Osteocyte (in vitro differentiated cells): ENCODE results near the gene ANXA9. TPM values are rescaled to one million over a fixed set of nuclear protein-coding genes. Genes with fewer than 3 reads are reported as not detected.

Experiments used
- DNase-seq: peaks from one replicate; pipeline ENCODE4 v3.0.0; 2021; ENCODE audit warnings: mixed read lengths; ENCODE audit not compliant: unreplicated experiment; ENCODE audit errors: extremely low spot score
- H3K27ac Mint-ChIP-seq: one replicate; pipeline ENCODE4 v1.8.0; 2021; ENCODE audit warnings: mild to moderate bottlenecking, mixed read lengths; ENCODE audit not compliant: unreplicated experiment
- H3K27me3 Mint-ChIP-seq: one replicate; pipeline ENCODE4 v1.8.0; 2021; ENCODE audit warnings: mixed read lengths; ENCODE audit not compliant: unreplicated experiment
- H3K36me3 Mint-ChIP-seq: one replicate; pipeline ENCODE4 v1.8.0; 2021; ENCODE audit warnings: mixed read lengths; ENCODE audit not compliant: unreplicated experiment
- H3K4me1 Mint-ChIP-seq: one replicate; pipeline ENCODE4 v1.8.0; 2021; ENCODE audit warnings: mixed read lengths; ENCODE audit not compliant: unreplicated experiment
- H3K4me3 Mint-ChIP-seq: one replicate; pipeline ENCODE4 v1.8.0; 2021; ENCODE audit warnings: mild to moderate bottlenecking, moderate library complexity, mixed read lengths; ENCODE audit not compliant: unreplicated experiment
- H3K9me3 Mint-ChIP-seq: one replicate; pipeline ENCODE4 v1.8.0; 2021; ENCODE audit warnings: mixed read lengths; ENCODE audit not compliant: unreplicated experiment
- total RNA-seq: library from RNA; stranded (reverse); gene quantifications from 2 replicates; pipeline ENCODE4 v1.2.1, GENCODE V29; 2021
- TF ChIP-seq, protein P1 (sequence below): fragments of 200-600 bp; sonication (generic); IDR thresholded peaks from 2 replicates; pipeline ENCODE4 v1.5.0; 2021; ENCODE audit warnings: antibody characterized with exemption, mild to moderate bottlenecking, moderate library complexity

ANXA9 gene
- total RNA-seq, 1 donor from 2014 or later = not detected

DNA sequence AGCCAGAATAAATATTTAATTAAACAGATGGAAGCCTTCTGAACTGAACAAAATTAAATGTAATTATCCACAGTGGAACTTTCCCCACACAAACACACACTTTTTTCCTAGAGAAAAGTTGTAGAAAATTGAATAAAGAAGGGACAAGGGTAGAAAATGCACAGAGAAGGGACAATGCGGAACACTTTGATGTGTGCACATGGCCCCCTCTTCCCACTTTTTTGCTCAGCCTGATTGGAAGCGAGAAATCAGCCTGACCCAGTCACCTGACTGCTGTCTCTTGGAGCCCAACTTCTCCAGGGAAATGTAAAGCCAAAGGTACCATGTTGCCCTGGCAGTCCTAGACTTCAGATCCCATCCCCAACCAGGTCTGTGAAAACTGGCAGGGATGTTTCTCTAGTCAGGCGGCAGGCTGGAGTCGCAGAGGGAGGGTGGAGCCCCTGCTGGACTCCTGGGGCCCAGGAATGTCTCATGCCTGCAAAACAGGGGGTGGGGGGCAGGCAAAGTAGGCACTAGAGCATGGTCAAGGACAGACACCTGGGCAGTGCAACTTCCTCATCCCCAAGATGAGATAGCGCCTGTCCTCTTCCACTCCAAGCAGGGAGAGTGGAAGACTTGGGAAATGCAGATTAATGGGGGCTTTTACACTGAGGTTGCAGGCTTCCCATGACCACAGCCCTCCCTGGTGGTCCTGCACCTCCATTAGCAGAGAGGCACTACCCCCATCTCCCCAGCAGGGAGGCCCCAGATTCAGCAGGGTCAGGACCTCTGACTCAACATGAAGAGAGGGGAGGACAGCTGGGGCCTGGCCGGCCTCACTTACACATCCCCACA, 10.3 kb upstream of the ANXA9 start:
- H3K27me3 Mint-ChIP-seq = no peaks in the 10 kb centered on the region
- H3K9me3 Mint-ChIP-seq = no peaks in the 10 kb centered on the region
- DNase-seq = no peak
- H3K4me1 Mint-ChIP-seq = peaks cover 45% of the 10 kb centered on the region
- H3K36me3 Mint-ChIP-seq = peaks cover 13% of the 10 kb centered on the region
- H3K4me3 Mint-ChIP-seq = peak overlapping the region; percentile 83
- peak overlapping the region; percentile 89 for H3K27ac Mint-ChIP-seq
- TF ChIP-seq, protein P1, sequence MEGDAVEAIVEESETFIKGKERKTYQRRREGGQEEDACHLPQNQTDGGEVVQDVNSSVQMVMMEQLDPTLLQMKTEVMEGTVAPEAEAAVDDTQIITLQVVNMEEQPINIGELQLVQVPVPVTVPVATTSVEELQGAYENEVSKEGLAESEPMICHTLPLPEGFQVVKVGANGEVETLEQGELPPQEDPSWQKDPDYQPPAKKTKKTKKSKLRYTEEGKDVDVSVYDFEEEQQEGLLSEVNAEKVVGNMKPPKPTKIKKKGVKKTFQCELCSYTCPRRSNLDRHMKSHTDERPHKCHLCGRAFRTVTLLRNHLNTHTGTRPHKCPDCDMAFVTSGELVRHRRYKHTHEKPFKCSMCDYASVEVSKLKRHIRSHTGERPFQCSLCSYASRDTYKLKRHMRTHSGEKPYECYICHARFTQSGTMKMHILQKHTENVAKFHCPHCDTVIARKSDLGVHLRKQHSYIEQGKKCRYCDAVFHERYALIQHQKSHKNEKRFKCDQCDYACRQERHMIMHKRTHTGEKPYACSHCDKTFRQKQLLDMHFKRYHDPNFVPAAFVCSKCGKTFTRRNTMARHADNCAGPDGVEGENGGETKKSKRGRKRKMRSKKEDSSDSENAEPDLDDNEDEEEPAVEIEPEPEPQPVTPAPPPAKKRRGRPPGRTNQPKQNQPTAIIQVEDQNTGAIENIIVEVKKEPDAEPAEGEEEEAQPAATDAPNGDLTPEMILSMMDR = no peak

DNA sequence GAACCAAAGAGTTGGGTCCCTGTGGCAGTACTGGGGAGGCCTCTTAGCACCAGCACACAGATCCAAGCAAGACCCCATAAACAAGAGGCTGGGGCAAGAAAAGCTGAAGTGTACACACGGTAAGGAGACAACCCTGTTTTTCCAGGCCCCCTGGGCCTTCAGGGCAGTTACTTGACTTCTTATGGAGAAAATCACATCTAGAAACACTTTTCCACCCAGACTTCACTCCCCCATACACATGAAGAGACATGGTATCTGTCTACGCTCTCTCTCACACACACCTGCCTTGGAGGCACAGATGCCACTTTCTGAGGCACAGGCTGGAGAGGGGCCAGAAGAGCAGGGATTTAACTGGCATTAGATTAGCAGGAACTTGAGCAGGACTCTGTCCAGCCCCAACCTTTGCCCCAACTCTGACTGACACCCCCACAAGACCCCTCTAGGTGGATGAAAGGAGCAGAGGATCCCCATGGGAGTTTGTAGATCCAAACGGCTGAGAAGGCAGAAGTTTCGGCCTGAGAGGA, 9.6 kb upstream of the ANXA9 start:
- peak overlapping the region; percentile 89 for H3K27ac Mint-ChIP-seq
- H3K4me1 Mint-ChIP-seq = peaks cover 52% of the 10 kb centered on the region
- no peak for DNase-seq
- H3K36me3 Mint-ChIP-seq = peaks cover 9% of the 10 kb centered on the region
- H3K9me3 Mint-ChIP-seq = no peaks in the 10 kb centered on the region
- H3K27me3 Mint-ChIP-seq = no peaks in the 10 kb centered on the region
- H3K4me3 Mint-ChIP-seq = peak overlapping the region; percentile 83
- TF ChIP-seq, protein P1 = no peak

DNA sequence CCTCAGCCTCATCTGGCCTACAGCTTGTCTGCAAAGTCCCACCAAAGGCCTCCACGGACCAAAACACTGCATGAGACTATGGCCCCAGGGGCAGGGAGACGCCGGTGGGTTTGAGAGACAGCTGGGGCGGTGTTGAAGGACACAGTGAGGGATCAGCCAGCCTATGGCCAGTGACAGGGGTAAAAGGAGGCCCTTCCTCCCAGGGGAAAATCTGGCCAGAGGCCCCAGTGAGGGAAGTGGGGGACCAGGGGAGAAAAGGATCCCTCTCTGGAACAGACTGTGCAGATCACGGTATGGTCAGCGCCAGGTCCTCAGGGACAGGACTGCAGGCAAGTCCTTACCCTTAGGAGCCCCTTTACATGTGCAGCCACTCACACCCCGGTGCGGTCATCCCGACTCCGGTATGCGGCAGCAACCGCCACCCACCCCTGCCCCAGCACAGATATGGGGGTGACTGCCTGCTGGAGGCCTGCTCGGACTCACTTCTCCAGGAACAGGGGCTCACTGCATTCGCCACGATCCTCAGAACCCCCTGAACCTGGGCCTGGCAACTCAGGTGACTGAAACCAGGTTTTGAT, 8.7 kb upstream of the ANXA9 start:
- TF ChIP-seq, protein P1 = no peak
- peaks cover 55% of the 10 kb centered on the region for H3K4me1 Mint-ChIP-seq
- peak overlapping the region; percentile 89 for H3K27ac Mint-ChIP-seq
- no peak for DNase-seq
- H3K9me3 Mint-ChIP-seq = no peaks in the 10 kb centered on the region
- peak overlapping the region; percentile 83 for H3K4me3 Mint-ChIP-seq
- H3K27me3 Mint-ChIP-seq = no peaks in the 10 kb centered on the region
- no peaks in the 10 kb centered on the region for H3K36me3 Mint-ChIP-seq

DNA sequence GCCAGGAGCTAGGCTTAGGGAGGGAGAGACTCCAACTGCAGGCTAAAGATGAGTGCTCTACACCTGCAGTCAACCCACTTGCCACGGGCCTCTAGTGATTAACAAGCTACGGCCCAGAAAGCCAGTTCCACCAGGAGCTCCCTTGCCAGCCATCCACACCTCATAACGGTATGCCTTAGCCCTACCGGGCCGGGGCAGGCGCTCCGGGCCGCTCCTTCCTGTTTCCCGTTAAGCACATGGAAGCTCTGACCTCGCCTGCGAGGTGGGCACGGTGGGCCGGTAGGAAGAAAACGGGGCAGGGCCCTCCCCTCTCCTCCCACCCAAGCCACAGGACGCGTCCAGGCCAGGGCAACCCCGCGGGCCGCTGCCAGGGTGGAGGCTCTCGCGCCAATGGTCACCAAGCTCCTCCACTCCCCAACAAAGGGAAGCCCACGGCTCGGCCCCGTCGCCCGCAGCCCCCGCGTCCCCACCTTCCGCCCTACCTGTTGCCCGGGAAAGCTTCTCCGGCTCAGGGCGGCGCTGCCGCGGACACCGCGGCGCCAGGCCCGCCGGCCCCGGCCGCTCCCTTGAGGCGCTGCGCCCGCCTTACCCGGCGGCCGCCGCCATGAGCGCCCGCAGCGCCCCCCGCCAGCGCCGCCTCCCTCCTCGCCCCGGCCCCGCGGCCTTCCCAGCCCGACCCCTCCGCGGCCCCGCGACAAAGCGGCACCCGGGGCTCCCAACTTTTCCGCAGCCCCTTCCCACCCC, 8.1 kb upstream of the ANXA9 start:
- H3K27me3 Mint-ChIP-seq = no peaks in the 10 kb centered on the region
- peaks cover 53% of the 10 kb centered on the region for H3K4me1 Mint-ChIP-seq
- peak overlapping the region; percentile 89 for H3K27ac Mint-ChIP-seq
- TF ChIP-seq, protein P1 = no peak
- no peak for DNase-seq
- peak overlapping the region; percentile 83 for H3K4me3 Mint-ChIP-seq
- H3K9me3 Mint-ChIP-seq = no peaks in the 10 kb centered on the region
- no peaks in the 10 kb centered on the region for H3K36me3 Mint-ChIP-seq
